ENCODE measurements around the gene MGARP.

DNA sequence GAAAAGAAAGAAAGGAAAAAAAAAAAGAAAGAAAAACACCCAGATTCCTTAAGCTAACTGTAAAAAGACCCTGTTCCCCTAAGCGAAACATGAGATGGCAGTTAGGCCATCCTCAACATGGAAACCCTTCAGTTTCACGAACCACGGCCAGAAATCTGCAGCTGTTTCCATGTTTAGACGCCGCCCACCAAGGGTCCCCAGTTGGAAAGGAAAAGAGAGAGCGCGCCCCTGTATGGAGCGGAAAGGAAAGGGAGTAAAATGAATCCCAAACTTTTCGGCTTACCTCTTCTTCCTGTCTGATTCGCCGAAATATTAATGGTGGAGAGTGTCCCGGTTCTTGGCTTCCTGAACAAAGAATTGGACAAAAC, 38.3 kb downstream of the MGARP start:
- TF ChIP-seq, protein P1, sequence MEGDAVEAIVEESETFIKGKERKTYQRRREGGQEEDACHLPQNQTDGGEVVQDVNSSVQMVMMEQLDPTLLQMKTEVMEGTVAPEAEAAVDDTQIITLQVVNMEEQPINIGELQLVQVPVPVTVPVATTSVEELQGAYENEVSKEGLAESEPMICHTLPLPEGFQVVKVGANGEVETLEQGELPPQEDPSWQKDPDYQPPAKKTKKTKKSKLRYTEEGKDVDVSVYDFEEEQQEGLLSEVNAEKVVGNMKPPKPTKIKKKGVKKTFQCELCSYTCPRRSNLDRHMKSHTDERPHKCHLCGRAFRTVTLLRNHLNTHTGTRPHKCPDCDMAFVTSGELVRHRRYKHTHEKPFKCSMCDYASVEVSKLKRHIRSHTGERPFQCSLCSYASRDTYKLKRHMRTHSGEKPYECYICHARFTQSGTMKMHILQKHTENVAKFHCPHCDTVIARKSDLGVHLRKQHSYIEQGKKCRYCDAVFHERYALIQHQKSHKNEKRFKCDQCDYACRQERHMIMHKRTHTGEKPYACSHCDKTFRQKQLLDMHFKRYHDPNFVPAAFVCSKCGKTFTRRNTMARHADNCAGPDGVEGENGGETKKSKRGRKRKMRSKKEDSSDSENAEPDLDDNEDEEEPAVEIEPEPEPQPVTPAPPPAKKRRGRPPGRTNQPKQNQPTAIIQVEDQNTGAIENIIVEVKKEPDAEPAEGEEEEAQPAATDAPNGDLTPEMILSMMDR (optimal IDR thresholded peaks at IDR 0.05 in 1 of 3, IDR thresholded peaks at IDR 0.05 in 1 of 3, conservative IDR thresholded peaks at IDR 0.05 in 1 of 3; ENCODE audit: extremely low read depth in 1 of 3, insufficient read depth in 2 of 3, low read length in 3 of 3), result no peak
- no peak for TF ChIP-seq EZH2 (IDR thresholded peaks at IDR 0.05; ENCODE audit: low read length)
